ENCODE data around the gene HMGN1.
A peak's percentile ranks its signal among the peaks of the same experiment; 100 is the strongest.

HMGN1 gene

GRCh38 chr21:39314143-39315027 is 34.5 kb downstream of the HMGN1 start:
- no peak for TF ChIP-seq CTCF (IDR thresholded peaks at IDR 0.05; ENCODE audit: control insufficient read depth, extremely low read depth, insufficient read depth)
- no peak for DNase-seq (ENCODE audit: low read depth)
- H3K4me3 ChIP-seq (ENCODE audit: low read depth, low read length), result peak overlapping the region; percentile 54

- DNase-seq (ENCODE audit: low read depth), result peak; percentile 45
- peak within 1 kb of the TSS; percentile 54 for H3K4me3 ChIP-seq (ENCODE audit: low read depth, low read length)
- TF ChIP-seq CTCF (IDR thresholded peaks at IDR 0.05; ENCODE audit: control insufficient read depth, extremely low read depth, insufficient read depth), result peak; percentile 33
Observed at GRCh38 chr21:39313571-39314142, 35.2 kb downstream of the HMGN1 start, which contains the start of gene BRWD1. TSS of gene BRWD1 (minus strand) at chr21:39313632. CDS start at chr21:39313491, 141 bp downstream.

- no peak for TF ChIP-seq CTCF (IDR thresholded peaks at IDR 0.05; ENCODE audit: control insufficient read depth, extremely low read depth, insufficient read depth)
- peak overlapping the region; percentile 54 for H3K4me3 ChIP-seq (ENCODE audit: low read depth, low read length)
- DNase-seq (ENCODE audit: low read depth), result no peak
Observed at GRCh38 chr21:39313042-39313570, 35.8 kb downstream of the HMGN1 start.

- H3K4me3 ChIP-seq (ENCODE audit: low read depth, low read length), result peak overlapping the region; percentile 54
- peak; percentile 71 for DNase-seq (ENCODE audit: low read depth)
- no peak for TF ChIP-seq CTCF (IDR thresholded peaks at IDR 0.05; ENCODE audit: control insufficient read depth, extremely low read depth, insufficient read depth)
Observed at GRCh38 chr21:39312112-39313041, 36.5 kb downstream of the HMGN1 start.

- TF ChIP-seq CTCF (IDR thresholded peaks at IDR 0.05; ENCODE audit: control insufficient read depth, extremely low read depth, insufficient read depth), result no peak
- H3K4me3 ChIP-seq (ENCODE audit: low read depth, low read length), result no peak overlapping the region; the same call in 1 of the 2 replicates
- no peak for DNase-seq (ENCODE audit: low read depth)
Observed at GRCh38 chr21:39311164-39311563, 37.7 kb downstream of the HMGN1 start.

GRCh38 chr21:39307466-39307865 is 41.4 kb downstream of the HMGN1 start:
- no peak overlapping the region for H3K4me3 ChIP-seq (ENCODE audit: low read depth, low read length)
- no peak for TF ChIP-seq CTCF (IDR thresholded peaks at IDR 0.05; ENCODE audit: control insufficient read depth, extremely low read depth, insufficient read depth)
- no peak for DNase-seq (ENCODE audit: low read depth)

Data from LNCaP clone FGC (cell line).